NCI-H1930 (cell line): ENCODE measurements around the gene RAD51B.

ENCODE experiments used
- DNase-seq, 2 experiments: peaks; one replicate each; lab custom pipeline; 2025; lab: John Stamatoyannopoulos, UW

RAD51B gene

DNA sequence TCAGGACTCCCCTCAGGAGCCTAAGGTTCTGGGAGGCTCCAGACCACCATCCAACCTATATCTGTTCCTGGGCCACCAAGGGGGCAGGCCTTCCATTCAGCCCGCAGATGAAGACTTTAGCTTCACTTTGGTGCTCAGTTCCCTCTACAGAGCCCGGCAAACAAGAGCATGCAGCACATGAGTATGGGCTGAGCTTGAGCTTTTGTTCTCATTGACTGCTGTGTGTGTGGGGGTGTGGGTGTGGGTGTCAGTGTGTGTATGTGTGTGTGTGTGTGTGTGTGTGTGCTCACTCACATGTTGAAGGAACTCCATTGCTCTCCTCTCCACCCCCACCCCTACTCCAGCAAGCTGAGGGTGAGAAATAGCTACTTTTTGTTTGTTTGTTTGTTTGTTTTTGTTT, 754.1 kb downstream of the RAD51B start:
- no peak for DNase-seq

DNA sequence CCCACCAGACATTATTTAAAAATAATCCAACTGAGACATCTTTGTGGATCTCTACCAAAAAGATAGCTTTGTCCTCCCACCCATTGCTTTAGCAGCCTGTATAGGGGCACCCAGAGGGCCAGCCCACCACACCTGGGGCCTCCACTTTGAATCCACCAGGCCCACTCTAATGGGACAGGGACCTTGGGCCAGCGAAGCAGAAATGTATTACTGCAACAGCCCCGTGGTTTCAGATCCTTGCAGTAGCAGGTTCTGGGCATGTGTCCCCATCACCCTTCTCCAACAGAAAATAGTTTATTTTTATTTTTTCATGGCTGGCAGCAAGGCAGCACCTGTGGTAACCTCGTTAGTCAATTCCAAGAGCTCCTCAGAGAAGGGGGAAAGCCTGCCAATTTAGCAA, 754.9 kb downstream of the RAD51B start:
- DNase-seq, result no peak

DNA sequence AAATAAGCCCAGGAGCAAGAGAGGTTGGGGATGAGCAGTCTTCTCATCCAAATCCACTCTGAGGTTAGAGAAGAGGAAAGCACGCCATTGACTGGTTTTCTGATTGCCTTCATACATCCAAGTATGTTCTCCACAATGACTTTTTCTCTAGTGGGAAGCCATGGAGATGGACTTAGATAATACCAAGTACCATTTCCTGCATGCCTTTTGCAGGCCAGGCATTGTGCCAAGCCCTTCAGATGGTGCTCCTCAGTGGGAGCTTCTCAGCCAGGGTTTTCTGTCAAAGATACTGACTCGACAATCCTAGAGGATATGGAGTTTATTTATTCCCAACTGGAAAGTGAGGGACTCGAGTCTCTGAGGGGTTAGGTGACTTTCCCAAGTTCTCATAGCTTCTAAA, 755.3 kb downstream of the RAD51B start:
- DNase-seq, result no peak

- no peak for DNase-seq
Observed at GRCh38 chr14:68575426-68575825, 755.8 kb downstream of the RAD51B start.

DNA sequence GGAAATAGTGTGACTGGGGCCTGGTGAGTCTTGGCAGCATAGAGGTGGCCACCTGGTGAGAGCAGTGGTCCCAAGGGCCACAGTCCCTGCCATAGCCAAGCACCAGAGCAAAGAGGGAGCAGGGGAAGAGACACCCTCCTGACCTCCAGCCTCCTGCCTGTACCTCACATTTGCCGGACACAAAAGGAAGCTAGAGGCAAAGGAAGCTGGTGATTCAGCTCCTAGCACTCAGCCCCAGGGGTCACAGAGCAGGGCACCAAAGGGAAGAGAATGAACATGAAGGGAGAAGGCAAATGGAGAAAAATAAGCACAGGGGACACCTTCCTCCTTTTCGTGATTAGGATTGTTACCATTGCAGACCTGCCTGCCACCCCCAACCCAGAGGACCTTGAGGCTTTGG, 756.5 kb downstream of the RAD51B start:
- no peak for DNase-seq

- DNase-seq, result no peak
Observed at GRCh38 chr14:68576496-68577244, 757.1 kb downstream of the RAD51B start.

DNA sequence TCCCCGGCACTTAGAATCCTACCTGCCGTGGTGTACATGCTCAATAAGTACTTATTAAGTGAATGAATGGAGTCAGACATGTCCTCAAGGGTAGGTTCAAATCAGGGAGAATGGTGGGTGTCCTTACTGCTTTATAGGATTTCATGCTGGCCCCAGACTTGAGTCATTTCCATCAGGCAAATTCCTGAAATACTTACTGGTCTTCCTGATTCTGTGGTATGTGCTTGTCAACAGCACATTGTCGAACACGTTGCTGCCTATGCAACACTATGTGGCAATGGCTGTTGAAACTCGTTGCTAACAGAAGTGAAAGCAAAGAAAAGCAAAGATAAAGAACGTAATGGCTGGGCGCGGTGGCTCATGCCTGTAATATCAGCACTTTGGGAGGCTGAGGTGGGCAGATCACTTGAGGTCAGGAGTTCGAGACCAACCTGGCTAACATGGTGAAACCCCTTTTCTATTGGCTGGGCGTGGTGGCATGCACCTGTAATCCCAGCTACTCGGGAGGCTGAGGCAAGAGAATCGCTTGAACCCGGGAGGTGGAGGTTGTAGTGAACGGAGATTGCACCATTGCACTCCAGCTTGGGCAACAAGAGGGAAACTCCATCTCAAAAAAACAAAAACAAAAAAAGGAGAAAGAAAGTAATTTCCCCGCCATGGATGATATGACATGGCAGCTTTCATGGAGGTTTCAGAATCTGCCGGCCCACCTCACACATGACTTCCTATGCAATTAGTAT, 758.4 kb downstream of the RAD51B start:
- no peak for DNase-seq

GRCh38 chr14:68578597-68578996, 759.0 kb downstream of the RAD51B start:
- no peak for DNase-seq

DNA sequence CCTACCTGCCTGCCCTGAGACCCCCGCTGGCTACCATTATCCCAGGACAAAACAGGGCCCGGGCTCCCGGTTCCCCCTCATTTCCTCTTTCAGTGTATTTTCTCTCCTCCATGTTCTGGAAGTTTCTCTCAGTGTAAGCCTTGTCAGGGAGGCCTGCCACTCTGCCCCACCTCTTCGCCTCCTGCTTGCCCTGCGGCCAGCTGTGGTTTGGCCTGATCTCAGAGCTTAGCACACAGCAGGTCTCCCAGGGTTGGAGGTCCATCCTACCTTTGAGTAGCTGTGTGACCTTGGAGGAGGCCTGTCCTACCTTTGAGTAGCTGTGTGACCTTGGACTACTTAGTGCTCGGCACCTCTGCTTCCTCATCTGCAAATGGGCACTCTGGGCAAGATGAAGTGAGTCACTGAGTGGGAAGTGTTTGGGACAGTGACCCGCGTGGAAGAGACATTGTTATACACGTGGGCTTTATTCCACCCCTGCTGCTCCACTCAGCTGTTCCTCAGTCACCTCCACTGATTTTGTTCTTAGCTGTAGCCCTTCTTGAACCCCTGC, 760.6 kb downstream of the RAD51B start:
- DNase-seq, result no peak

- DNase-seq, result no peak
Observed at GRCh38 chr14:68580671-68581070, 761.1 kb downstream of the RAD51B start.

GRCh38 chr14:68583548-68584280, 764.1 kb downstream of the RAD51B start:
- no peak for DNase-seq

GRCh38 chr14:68584786-68585185, 765.2 kb downstream of the RAD51B start:
- no peak for DNase-seq

- DNase-seq, result no peak
Observed at GRCh38 chr14:68585690-68586089, 766.1 kb downstream of the RAD51B start.

DNA sequence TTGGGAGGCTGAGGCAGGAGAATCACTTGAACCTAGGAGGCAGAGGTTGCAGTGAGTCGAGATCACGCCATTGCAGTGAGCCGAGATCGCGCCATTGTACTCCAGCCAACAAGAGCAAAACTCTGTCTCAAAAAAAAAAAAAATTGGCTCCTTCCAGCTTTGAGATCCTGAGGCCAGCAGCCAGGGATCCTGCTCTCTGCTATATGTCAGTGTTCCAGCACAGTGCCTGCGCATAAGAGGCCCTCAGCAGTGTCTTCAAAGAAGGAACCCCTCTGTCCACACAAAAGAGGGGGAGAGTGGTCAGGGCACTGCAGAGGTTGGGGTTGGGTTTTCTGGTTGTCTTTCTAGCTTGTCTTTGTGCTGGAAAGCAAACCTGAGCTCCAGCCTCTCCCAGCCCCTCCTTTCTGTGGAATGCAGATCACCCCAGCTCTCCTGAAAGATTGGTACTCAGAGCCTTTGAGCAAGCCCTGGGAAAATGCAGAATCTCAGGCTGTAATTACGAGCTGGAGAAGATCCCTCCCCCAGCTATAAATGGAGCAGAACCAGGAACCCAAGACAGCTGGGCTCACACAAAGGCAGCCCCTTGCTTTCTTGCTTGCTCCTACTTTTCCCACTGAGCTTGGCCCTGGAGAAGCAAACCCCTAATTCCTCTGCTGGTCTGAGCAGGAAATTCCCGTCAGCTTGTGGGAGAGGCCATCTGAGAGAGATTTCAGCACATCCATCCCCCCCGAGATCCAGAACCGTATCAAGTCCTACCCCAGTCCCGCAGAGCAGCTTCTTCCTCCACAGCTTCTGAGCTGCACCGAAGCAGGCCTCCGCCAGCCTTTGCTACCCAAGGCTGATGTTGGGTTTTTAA, 767.5 kb downstream of the RAD51B start:
- no peak for DNase-seq

GRCh38 chr14:68587931-68588330, 768.4 kb downstream of the RAD51B start:
- DNase-seq, result no peak

GRCh38 chr14:68589447-68590200, 770.0 kb downstream of the RAD51B start:
- DNase-seq, result no peak

GRCh38 chr14:68590201-68590522, 770.6 kb downstream of the RAD51B start:
- no peak for DNase-seq

GRCh38 chr14:68591786-68592185, 772.2 kb downstream of the RAD51B start:
- no peak for DNase-seq

DNA sequence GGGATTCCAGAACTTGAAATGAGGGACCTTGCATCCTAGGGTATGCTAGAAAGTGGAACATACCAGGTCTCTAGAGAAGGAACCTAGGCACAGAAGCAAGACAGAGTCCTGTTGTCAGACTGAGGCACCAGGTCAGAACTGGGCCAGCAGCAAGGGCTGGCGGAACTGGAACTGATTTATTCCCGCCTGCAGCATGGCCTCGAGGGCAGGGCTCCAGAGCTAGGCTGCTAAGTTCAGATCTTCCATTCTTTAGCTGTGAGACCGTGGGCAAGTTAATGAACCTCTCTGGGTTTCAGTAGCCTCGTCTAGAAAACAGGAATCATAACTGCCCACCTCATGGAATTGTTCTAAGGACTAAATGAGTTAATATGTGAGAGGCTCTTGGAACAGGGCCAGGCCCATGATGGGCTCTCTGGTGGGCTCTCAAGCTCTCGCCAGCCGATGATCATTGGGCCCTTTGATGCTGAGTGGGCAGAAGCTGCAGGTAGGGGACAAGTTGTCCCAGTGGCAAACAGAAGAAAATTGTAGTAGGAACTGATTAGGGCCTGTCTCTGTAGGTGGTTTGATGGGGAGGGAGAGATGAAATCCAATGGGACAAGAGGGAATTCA, 773.5 kb downstream of the RAD51B start:
- DNase-seq, result no peak

DNA sequence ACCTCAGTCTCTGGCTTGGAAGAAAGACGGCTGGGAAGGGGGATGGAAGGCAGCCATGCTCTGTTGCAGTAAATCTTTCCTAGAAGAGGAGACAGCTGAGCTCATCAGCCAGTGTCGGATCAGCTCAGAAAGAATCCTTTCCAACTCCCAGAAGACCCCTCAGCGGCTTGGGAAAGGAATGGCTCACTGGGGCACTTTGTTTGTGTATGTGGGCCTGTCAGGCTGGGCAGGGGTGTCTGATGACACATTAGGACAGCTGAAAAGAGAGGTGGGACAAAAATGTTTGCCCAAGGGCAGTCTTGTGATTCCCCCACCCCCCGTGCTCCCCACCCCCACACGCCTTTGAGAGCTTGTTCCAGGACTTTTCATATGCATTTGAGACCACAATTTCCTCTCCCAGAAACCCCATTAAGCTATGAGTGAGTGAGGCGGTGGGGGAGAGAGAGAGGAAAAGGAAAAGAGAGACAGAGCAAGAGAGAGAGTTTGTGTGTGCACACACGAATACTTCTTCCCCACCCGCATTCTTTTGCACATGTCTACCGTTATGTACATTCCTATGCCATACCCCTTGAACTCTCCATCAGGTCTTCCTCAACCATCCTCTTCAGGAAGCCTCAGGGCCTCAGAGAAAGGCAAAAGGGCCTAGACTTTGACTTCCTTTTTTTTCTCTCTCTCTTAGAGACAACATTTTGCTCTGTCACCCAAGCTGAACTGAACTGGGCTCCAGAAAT, 774.4 kb downstream of the RAD51B start:
- DNase-seq, result no peak
